CD4-positive, alpha-beta memory T cell (primary cell): ENCODE results near the gene UBE2V1. TPM values are rescaled to one million over a fixed set of nuclear protein-coding genes. Genes with fewer than 3 reads are reported as not detected.

ENCODE experiments used
- polyA plus RNA-seq, 2 donors: library from polyadenylated mRNA; unstranded; fragments of 300-500 nt; fragmentation: Illumina TruSeq; gene quantifications; one replicate each; pipeline ENCODE4 v1.2.3, GENCODE V29; 2021
- total RNA-seq, 2 experiments: library from RNA; stranded (reverse); gene quantifications; one replicate each; pipeline ENCODE4 v1.2.3, GENCODE V29; 2021

UBE2V1 gene
- total and polyA plus RNA-seq, 4 experiments from 2014 or later: 131 to 176 (median 142) TPM

Other genes with a start within 250 kb of the UBE2V1 start
- 1 to 10 TPM; 8.7 to 9.3 TPM for gene SPATA2, start 197.6 kb downstream of the UBE2V1 start, total RNA-seq
- gene SPATA2, start 197.6 kb downstream of the UBE2V1 start, polyA plus RNA-seq: 1 to 10 TPM; 2.6 to 6.9 TPM
- gene RNF114, start 176.8 kb downstream of the UBE2V1 start, total RNA-seq: 100 to 1,000 TPM in 1 of 2 experiments, 10 to 100 TPM in 1; 96.3 to 101 TPM
- 100 to 1,000 TPM; 107 to 177 TPM for gene RNF114, start 176.8 kb downstream of the UBE2V1 start, polyA plus RNA-seq
- gene SNAI1, start 130.2 kb downstream of the UBE2V1 start, total RNA-seq: under 1 TPM; 0.19 to 0.44 TPM
- under 1 TPM; 0.17 to 0.60 TPM for gene SNAI1, start 130.2 kb downstream of the UBE2V1 start, polyA plus RNA-seq
- 10 to 100 TPM; 16.8 TPM for gene PEDS1, start 40.6 kb upstream of the UBE2V1 start, total RNA-seq
- 10 to 100 TPM; 14.7 to 25.1 TPM for gene PEDS1, start 40.6 kb upstream of the UBE2V1 start, polyA plus RNA-seq
- 10 to 100 TPM; 32.7 to 34.3 TPM for gene CEBPB, start 77.7 kb upstream of the UBE2V1 start, total RNA-seq
- 10 to 100 TPM; 12.8 to 23.5 TPM for gene CEBPB, start 77.7 kb upstream of the UBE2V1 start, polyA plus RNA-seq